OCI-M1 (cell line): ENCODE data around the gene NBAS.

ENCODE experiments used
- DNase-seq: peaks from one replicate; lab custom pipeline; 2025; lab: John Stamatoyannopoulos, UW

NBAS gene

GRCh38 chr2:15306706-15307105, 254.4 kb downstream of the NBAS start:
- DNase-seq: no peak

- no peak for DNase-seq
Measured at GRCh38 chr2:15303874-15304273, 257.3 kb downstream of the NBAS start.

GRCh38 chr2:15302154-15302553, 259.0 kb downstream of the NBAS start:
- DNase-seq: no peak

GRCh38 chr2:15300624-15301573, 260.2 kb downstream of the NBAS start:
- no peak for DNase-seq

- no peak for DNase-seq
Measured at GRCh38 chr2:15299904-15300520, 261.1 kb downstream of the NBAS start.

GRCh38 chr2:15298770-15299169, 262.4 kb downstream of the NBAS start:
- no peak for DNase-seq

- no peak for DNase-seq
Measured at GRCh38 chr2:15293262-15293937, 267.7 kb downstream of the NBAS start.

- no peak for DNase-seq
Measured at GRCh38 chr2:15287447-15288184, 273.5 kb downstream of the NBAS start.

GRCh38 chr2:15284614-15285013, 276.5 kb downstream of the NBAS start:
- no peak for DNase-seq

- no peak for DNase-seq
Measured at GRCh38 chr2:15281681-15282080, 279.5 kb downstream of the NBAS start.

GRCh38 chr2:15279201-15279876, 281.8 kb downstream of the NBAS start:
- DNase-seq: no peak

- no peak for DNase-seq
Measured at GRCh38 chr2:15278296-15278695, 282.8 kb downstream of the NBAS start.

- DNase-seq: no peak
Measured at GRCh38 chr2:15275346-15275745, 285.8 kb downstream of the NBAS start.

GRCh38 chr2:15273452-15273851, 287.7 kb downstream of the NBAS start:
- peak; percentile 10 for DNase-seq

- DNase-seq: no peak
Measured at GRCh38 chr2:15272942-15273341, 288.2 kb downstream of the NBAS start.

- DNase-seq: no peak
Measured at GRCh38 chr2:15271941-15272542, 289.1 kb downstream of the NBAS start.

- no peak for DNase-seq
Measured at GRCh38 chr2:15271276-15271675, 289.9 kb downstream of the NBAS start.

GRCh38 chr2:15269043-15269442, 292.1 kb downstream of the NBAS start:
- DNase-seq: no peak

- no peak for DNase-seq
Measured at GRCh38 chr2:15265889-15266288, 295.2 kb downstream of the NBAS start.

- no peak for DNase-seq
Measured at GRCh38 chr2:15263976-15264685, 297.0 kb downstream of the NBAS start.
